Lower lobe of right lung (tissue), 2 donors: ENCODE results near the gene ALDH1A1. TPM values are rescaled to one million over a fixed set of nuclear protein-coding genes. Genes with fewer than 3 reads are reported as not detected.
A peak's percentile ranks its signal among the peaks of the same experiment; 100 is the strongest.

Experiments used
- ATAC-seq, 2 donors: fragments of 200-7000 bp; cut with Tn5 transposase; one replicate each; pipeline ENCODE4 v1.9.1; 2020 to 2022; ENCODE audit warnings: mild to moderate bottlenecking in 2 of 2, moderate library complexity in 2 of 2
- DNase-seq: peaks from one replicate; pipeline ENCODE4 v3.0.0-alpha.2; 2020
- H3K27ac ChIP-seq: fragments of 200-600 bp; one replicate; pipeline ENCODE4 v1.8.0; 2022
- H3K27me3 ChIP-seq: fragments of 200-600 bp; one replicate; pipeline ENCODE4 v1.8.0; 2022; ENCODE audit warnings: low read depth
- H3K36me3 ChIP-seq: fragments of 200-600 bp; one replicate; pipeline ENCODE4 v1.8.0; 2022; ENCODE audit warnings: mild to moderate bottlenecking
- H3K4me1 ChIP-seq: fragments of 200-600 bp; one replicate; pipeline ENCODE4 v1.8.0; 2022
- H3K4me3 ChIP-seq: fragments of 200-600 bp; one replicate; pipeline ENCODE4 v1.8.0; 2022; ENCODE audit warnings: mild to moderate bottlenecking
- H3K9me3 ChIP-seq: fragments of 200-600 bp; one replicate; pipeline ENCODE4 v1.8.0; 2022
- intact Hi-C: fragments of 100-400 bp; cut with DNase I; formaldehyde crosslinking; loops from one replicate; pipeline ENCODE4 v1.11.0; 2022
- total RNA-seq: library from RNA; stranded (reverse); fragmentation: NEBNext Ultra II Directional; extraction: Animal tissue kit (Norgen Biotek cat#: 25700); gene quantifications from one replicate; pipeline ENCODE4 v1.2.1, GENCODE V29; 2021
- TF ChIP-seq, protein P1 (sequence below): fragments of 200-600 bp; IDR thresholded peaks from one replicate; pipeline ENCODE4 v1.8.0; 2022; ENCODE audit warnings: antibody characterized with exemption, mild to moderate bottlenecking
- donor health status: DM: no; HTN: yes; CAD: no; lungs with severe emphysema.

The ALDH1A1 gene
- total RNA-seq, 1 donor from 2014 or later = 238 TPM

DNA sequence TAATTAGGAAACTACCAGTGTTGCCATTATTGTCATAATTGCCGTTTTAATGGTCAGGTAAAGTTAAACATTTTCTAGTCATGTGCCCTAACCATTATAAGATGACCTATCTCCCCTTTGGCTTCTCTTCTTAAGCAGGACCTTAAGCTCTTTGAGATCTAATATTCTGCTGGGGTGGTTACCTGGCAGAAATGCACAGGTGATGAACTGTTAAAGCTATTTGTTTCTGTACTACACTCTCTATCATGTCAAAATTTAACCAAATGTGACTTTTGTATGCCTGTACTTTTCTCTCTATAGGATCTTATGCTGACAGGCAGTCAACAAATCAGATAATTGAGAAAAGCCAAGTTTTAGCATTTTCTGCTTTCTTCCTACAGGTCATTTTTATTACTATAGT is 23.3 kb downstream of the ALDH1A1 start:
- TF ChIP-seq, protein P1, sequence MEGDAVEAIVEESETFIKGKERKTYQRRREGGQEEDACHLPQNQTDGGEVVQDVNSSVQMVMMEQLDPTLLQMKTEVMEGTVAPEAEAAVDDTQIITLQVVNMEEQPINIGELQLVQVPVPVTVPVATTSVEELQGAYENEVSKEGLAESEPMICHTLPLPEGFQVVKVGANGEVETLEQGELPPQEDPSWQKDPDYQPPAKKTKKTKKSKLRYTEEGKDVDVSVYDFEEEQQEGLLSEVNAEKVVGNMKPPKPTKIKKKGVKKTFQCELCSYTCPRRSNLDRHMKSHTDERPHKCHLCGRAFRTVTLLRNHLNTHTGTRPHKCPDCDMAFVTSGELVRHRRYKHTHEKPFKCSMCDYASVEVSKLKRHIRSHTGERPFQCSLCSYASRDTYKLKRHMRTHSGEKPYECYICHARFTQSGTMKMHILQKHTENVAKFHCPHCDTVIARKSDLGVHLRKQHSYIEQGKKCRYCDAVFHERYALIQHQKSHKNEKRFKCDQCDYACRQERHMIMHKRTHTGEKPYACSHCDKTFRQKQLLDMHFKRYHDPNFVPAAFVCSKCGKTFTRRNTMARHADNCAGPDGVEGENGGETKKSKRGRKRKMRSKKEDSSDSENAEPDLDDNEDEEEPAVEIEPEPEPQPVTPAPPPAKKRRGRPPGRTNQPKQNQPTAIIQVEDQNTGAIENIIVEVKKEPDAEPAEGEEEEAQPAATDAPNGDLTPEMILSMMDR = no peak
- ATAC-seq (no peak), DNase-seq (no peak)
- Histone ChIP-seq H3K4me3 (no peak overlapping the region), H3K36me3 (peaks cover 54% of the 10 kb centered on the region), H3K27me3 (no peaks in the 10 kb centered on the region), H3K4me1 (peaks cover 22% of the 10 kb centered on the region), H3K27ac (no peak overlapping the region), H3K9me3 (no peaks in the 10 kb centered on the region)
- intact Hi-C loops = no loop called here

DNA sequence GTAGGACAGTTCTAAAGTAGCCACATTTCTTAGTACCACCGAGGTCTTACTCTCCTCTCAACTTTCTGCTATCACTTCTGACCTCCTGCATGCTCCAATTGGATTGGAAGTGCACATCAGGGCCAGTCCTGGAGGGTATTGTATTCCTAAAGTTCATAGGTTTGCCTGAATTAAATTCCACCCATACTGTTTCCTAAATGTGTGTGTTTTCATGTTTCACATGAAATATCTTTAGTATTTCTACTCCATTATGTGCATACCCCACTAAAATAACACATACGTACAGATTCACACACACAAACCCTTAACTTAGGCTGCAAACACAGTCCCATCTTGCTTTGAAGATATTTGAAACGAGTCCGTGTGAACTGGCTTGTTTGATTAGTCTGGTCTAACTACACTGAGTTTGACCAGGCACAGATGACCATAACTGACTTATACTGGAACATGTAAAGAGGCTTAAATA is 24.8 kb downstream of the ALDH1A1 start:
- ATAC-seq = no peak
- intact Hi-C loops = no loop called here
- no peak overlapping the region for H3K4me3 ChIP-seq

DNA sequence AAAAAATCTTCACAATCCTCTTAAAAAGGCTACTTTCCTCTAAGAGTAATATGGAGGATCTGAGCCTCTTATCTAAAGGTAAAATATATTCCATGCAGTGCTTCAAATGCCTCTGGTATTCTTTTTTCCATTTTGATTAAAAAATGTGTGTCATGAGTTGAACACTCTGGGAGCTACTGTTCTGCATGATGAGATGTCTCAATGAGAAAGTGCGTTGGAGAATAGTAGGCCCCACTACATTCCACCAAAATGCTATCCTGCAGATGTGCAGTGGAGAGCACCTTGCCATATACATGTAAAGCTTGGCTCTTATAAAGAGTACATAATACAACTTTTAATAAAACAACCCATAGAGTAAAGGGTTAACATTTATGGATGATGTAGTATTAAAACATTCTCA is 26.3 kb downstream of the ALDH1A1 start:
- no peak for ATAC-seq
- intact Hi-C loops = no loop called here
- H3K27ac ChIP-seq = no peak overlapping the region
- peaks cover 11% of the 10 kb centered on the region for H3K4me1 ChIP-seq
- H3K36me3 ChIP-seq = peaks cover 84% of the 10 kb centered on the region
- H3K4me3 ChIP-seq = no peak overlapping the region
- H3K27me3 ChIP-seq = no peaks in the 10 kb centered on the region
- H3K9me3 ChIP-seq = no peaks in the 10 kb centered on the region
- no peak for DNase-seq
- TF ChIP-seq, protein P1 = no peak

More for the DNA sequence above, 24.8 kb downstream of the ALDH1A1 start:
- no peak for DNase-seq
- no peaks in the 10 kb centered on the region for H3K27me3 ChIP-seq
- peaks cover 22% of the 10 kb centered on the region for H3K4me1 ChIP-seq
- no peaks in the 10 kb centered on the region for H3K9me3 ChIP-seq
- peaks cover 69% of the 10 kb centered on the region for H3K36me3 ChIP-seq
- TF ChIP-seq, protein P1 = no peak
- H3K27ac ChIP-seq = no peak overlapping the region

DNA sequence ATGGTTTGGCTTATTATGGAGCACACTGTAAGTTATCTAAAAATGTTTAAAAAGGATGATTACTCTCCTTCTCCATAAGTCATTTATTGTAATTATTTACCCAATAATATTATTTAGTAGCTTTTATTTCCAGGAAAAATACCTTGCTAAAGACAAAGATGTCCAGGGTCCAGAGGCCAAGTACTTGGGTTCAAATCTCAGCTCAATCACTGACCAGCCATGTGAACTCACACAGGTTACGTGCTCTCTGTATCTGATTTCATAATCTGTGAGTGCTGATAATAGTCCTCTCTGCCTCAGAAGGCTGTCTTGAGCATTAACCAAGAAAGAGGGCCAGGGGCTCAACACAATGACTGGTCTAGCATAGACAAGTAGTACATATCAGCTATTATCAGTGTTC is 27.0 kb downstream of the ALDH1A1 start:
- Histone ChIP-seq H3K4me1 (peaks cover 11% of the 10 kb centered on the region), H3K9me3 (no peaks in the 10 kb centered on the region), H3K36me3 (peaks cover 83% of the 10 kb centered on the region), H3K4me3 (no peak overlapping the region), H3K27ac (no peak overlapping the region), H3K27me3 (no peaks in the 10 kb centered on the region)
- intact Hi-C loops = no loop called here
- no peak for DNase-seq
- TF ChIP-seq, protein P1 = no peak
- ATAC-seq = no peak

DNA sequence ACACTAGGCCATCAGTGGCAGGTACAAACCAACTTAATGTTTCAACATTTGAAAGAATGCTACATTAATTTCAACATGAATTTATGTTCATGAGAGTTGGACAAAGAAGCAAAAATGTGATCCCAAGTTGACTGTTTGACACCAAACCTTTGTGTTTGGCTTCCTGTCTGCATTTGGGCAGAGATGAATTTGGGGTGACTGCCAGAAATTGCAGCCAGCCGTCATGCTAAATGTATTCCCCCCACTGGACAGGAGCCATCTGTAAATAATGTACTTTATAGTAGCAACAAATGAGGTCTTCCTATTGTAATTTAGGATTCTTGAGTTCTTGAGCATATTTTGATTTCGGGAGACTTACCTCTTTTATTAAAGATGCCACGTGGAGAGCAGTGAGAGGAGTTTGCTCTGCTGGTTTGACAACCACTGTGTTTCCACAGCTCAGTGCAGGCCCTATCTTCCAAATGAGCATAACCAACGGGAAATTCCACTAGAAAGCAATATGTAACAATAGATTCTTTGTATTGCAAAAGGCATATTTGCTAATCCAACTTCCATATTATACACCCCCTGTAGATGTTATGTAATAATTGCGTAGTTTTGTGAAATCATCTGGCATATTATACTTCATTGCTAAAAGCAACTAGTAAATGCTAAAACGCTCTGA is 27.6 kb downstream of the ALDH1A1 start:
- Histone ChIP-seq H3K27ac (no peak overlapping the region), H3K36me3 (peaks cover 77% of the 10 kb centered on the region), H3K4me1 (peaks cover 11% of the 10 kb centered on the region), H3K27me3 (no peaks in the 10 kb centered on the region), H3K4me3 (no peak overlapping the region), H3K9me3 (no peaks in the 10 kb centered on the region)
- intact Hi-C loops = no loop called here
- no peak for DNase-seq
- TF ChIP-seq, protein P1 = no peak
- peak in 1 of 2 donors; percentile 29 for ATAC-seq
